ENCODE results near the gene PAX9. TPM values are rescaled to one million over a fixed set of nuclear protein-coding genes. Genes with fewer than 3 reads are reported as not detected.

Gene PAX9
- total RNA-seq, 1 donor: not detected

- no peak for TF ChIP-seq CTCF (IDR thresholded peaks at IDR 0.05; ENCODE audit: insufficient read depth, low read depth, low read length)
- no peak overlapping the region for H3K4me3 ChIP-seq (ENCODE audit: low read depth, low read length)
- no peak for DNase-seq (ENCODE audit: low read depth)
Measured at GRCh38 chr14:36716614-36717184, 55.0 kb downstream of the PAX9 start.

GRCh38 chr14:36717363-36717762 lies 55.7 kb downstream of the PAX9 start:
- no peak overlapping the region for H3K4me3 ChIP-seq (ENCODE audit: low read depth, low read length)
- TF ChIP-seq CTCF (IDR thresholded peaks at IDR 0.05; ENCODE audit: insufficient read depth, low read depth, low read length): no peak
- no peak for DNase-seq (ENCODE audit: low read depth)

- TF ChIP-seq CTCF (IDR thresholded peaks at IDR 0.05; ENCODE audit: insufficient read depth, low read depth, low read length): no peak
- no peak for DNase-seq (ENCODE audit: low read depth)
Measured at GRCh38 chr14:36718216-36718615, 56.6 kb downstream of the PAX9 start.

GRCh38 chr14:36719823-36720222 lies 58.2 kb downstream of the PAX9 start:
- no peak for TF ChIP-seq CTCF (IDR thresholded peaks at IDR 0.05; ENCODE audit: insufficient read depth, low read depth, low read length)
- no peak overlapping the region for H3K4me3 ChIP-seq (ENCODE audit: low read depth, low read length)
- DNase-seq (ENCODE audit: low read depth): no peak

More at GRCh38 chr14:36718216-36718615, 56.6 kb downstream of the PAX9 start:
- H3K4me3 ChIP-seq (ENCODE audit: low read depth, low read length): no peak overlapping the region

GRCh38 chr14:36720657-36721056 lies 59.0 kb downstream of the PAX9 start:
- no peak overlapping the region for H3K4me3 ChIP-seq (ENCODE audit: low read depth, low read length)
- no peak for DNase-seq (ENCODE audit: low read depth)
- no peak for TF ChIP-seq CTCF (IDR thresholded peaks at IDR 0.05; ENCODE audit: insufficient read depth, low read depth, low read length)

- TF ChIP-seq CTCF (IDR thresholded peaks at IDR 0.05; ENCODE audit: insufficient read depth, low read depth, low read length): no peak
- DNase-seq (ENCODE audit: low read depth): no peak
- H3K4me3 ChIP-seq (ENCODE audit: low read depth, low read length): no peak overlapping the region
Measured at GRCh38 chr14:36721877-36722276, 60.2 kb downstream of the PAX9 start.

GRCh38 chr14:36723530-36723929 lies 61.9 kb downstream of the PAX9 start:
- no peak for TF ChIP-seq CTCF (IDR thresholded peaks at IDR 0.05; ENCODE audit: insufficient read depth, low read depth, low read length)
- no peak overlapping the region for H3K4me3 ChIP-seq (ENCODE audit: low read depth, low read length)
- DNase-seq (ENCODE audit: low read depth): no peak

Data from fibroblast of villous mesenchyme (primary cell).